Neuronal stem cell (in vitro differentiated cells): ENCODE measurements around the gene UBXN1.

Experiments used
- DNase-seq: peaks from one replicate; pipeline ENCODE4 v3.0.0-alpha.2; 2013; ENCODE audit warnings: low spot score
- H2AFZ ChIP-seq: one replicate; pipeline ENCODE4 v1.6.1; 2013; ENCODE audit warnings: mild to moderate bottlenecking, low read length, inconsistent platforms
- H2AK5ac ChIP-seq: 2 replicates; pipeline ENCODE4 v1.6.1; 2013; ENCODE audit warnings: low read depth, mild to moderate bottlenecking, inconsistent platforms, low read length, moderate library complexity, mixed read lengths
- H2BK120ac ChIP-seq: 2 replicates; pipeline ENCODE4 v1.6.1; 2013; ENCODE audit warnings: low read depth, mild to moderate bottlenecking, inconsistent platforms, low read length, moderate library complexity, mixed read lengths
- H2BK12ac ChIP-seq: one replicate; pipeline ENCODE4 v1.6.1; 2013; ENCODE audit warnings: low read length, inconsistent platforms
- H2BK15ac ChIP-seq: 2 replicates; pipeline ENCODE4 v1.6.1; 2013; ENCODE audit warnings: mild to moderate bottlenecking, low read length, inconsistent platforms, mixed read lengths
- H2BK5ac ChIP-seq: one replicate; pipeline ENCODE4 v1.6.1; 2013; ENCODE audit warnings: inconsistent platforms, mild to moderate bottlenecking, low read length, moderate library complexity
- H3K14ac ChIP-seq: one replicate; pipeline ENCODE4 v1.6.1; 2013; ENCODE audit warnings: low read length, inconsistent platforms
- H3K18ac ChIP-seq: 2 replicates; pipeline ENCODE4 v1.6.1; 2013; ENCODE audit warnings: low read length, inconsistent platforms
- H3K23ac ChIP-seq: 2 replicates; pipeline ENCODE4 v1.6.1; 2013; ENCODE audit warnings: low read depth, mild to moderate bottlenecking, mixed read lengths, low read length, inconsistent platforms; ENCODE audit not compliant: poor library complexity
- H3K27ac ChIP-seq: replicated peaks from 3 replicates; pipeline ENCODE4 v1.5.1; 2013; ENCODE audit warnings: low read length, inconsistent platforms
- H3K27me3 ChIP-seq, 3 experiments: 2 replicates each; pipeline ENCODE4 v1.6.1; 2013; ENCODE audit warnings: low read length in 3 of 3, mild to moderate bottlenecking in 2 of 3, inconsistent platforms in 1 of 3, low read depth in 1 of 3, mixed read lengths in 1 of 3, moderate library complexity in 1 of 3; ENCODE audit not compliant: control insufficient read depth in 3 of 3, insufficient read depth in 3 of 3
- H3K36me3 ChIP-seq, 2 donors: replicated peaks in 1 of 2; 2 replicates each; pipeline ENCODE4 v1.6.1; 2013; ENCODE audit warnings: low read length in 2 of 2; ENCODE audit not compliant: control insufficient read depth in 2 of 2, insufficient read depth in 2 of 2
- H3K4ac ChIP-seq: 2 replicates; pipeline ENCODE4 v1.6.1; 2013; ENCODE audit warnings: inconsistent platforms, mild to moderate bottlenecking, low read length, moderate library complexity
- H3K4me1 ChIP-seq, 2 donors: 1 replicate in 1 of 2; 2 replicates in 1 of 2; pipeline ENCODE4 v1.6.1; 2013; ENCODE audit warnings: low read length in 2 of 2, low read depth in 1 of 2; ENCODE audit not compliant: control insufficient read depth in 2 of 2, insufficient read depth in 1 of 2
- H3K4me2 ChIP-seq: one replicate; pipeline ENCODE4 v1.6.1; 2013; ENCODE audit warnings: mild to moderate bottlenecking, low read length, inconsistent platforms; ENCODE audit not compliant: insufficient read depth, poor library complexity, severe bottlenecking
- H3K4me3 ChIP-seq, 2 donors: 2 replicates each; pipeline ENCODE4 v1.5.1; 2013; ENCODE audit warnings: low read length in 2 of 2, mild to moderate bottlenecking in 2 of 2, inconsistent platforms in 1 of 2, moderate library complexity in 1 of 2
- H3K79me1 ChIP-seq: one replicate; pipeline ENCODE4 v1.6.1; 2013; ENCODE audit warnings: low read depth, mild to moderate bottlenecking, inconsistent platforms, low read length, moderate library complexity
- H3K9ac ChIP-seq: one replicate; pipeline ENCODE4 v1.6.1; 2013; ENCODE audit warnings: mild to moderate bottlenecking, low read depth, low read length, inconsistent platforms; ENCODE audit not compliant: poor library complexity
- H3K9me3 ChIP-seq, 2 donors: replicated peaks in 1 of 2; 2 replicates each; pipeline versions ENCODE3 to v1.6.1; 2013; ENCODE audit warnings: low read length in 2 of 2, mild to moderate bottlenecking in 2 of 2, inconsistent platforms in 1 of 2, low read depth in 1 of 2, mixed read lengths in 1 of 2, moderate library complexity in 1 of 2; ENCODE audit not compliant: control insufficient read depth in 2 of 2, insufficient read depth in 1 of 2
- H4K8ac ChIP-seq: one replicate; pipeline ENCODE4 v1.6.1; 2013; ENCODE audit warnings: low read depth, mild to moderate bottlenecking, inconsistent platforms, low read length, moderate library complexity
- H4K91ac ChIP-seq: one replicate; pipeline ENCODE4 v1.6.1; 2013; ENCODE audit warnings: low read length, low read depth, mild to moderate bottlenecking, inconsistent platforms; ENCODE audit not compliant: poor library complexity
- WGBS, 2 donors: extraction: QIAGEN DNeasy Blood & Tissue Kit; methylation state at CpG; one replicate each; pipeline ENCODE4 v1.1.7; 2013; ENCODE audit warnings: missing lambda C conversion rate in 2 of 2, mixed read lengths in 1 of 2; ENCODE audit not compliant: insufficient read length in 2 of 2, insufficient replicate concordance in 1 of 2; ENCODE audit errors: extremely low coverage in 2 of 2; 5-methylcytosine and 5-hydroxymethylcytosine counted together

The UBXN1 gene

GRCh38 chr11:62712276-62712812, 33.5 kb upstream of the UBXN1 start:
- H3K27ac ChIP-seq = no peak overlapping the region
- no peak overlapping the region for H3K4me2 ChIP-seq
- DNase-seq = no peak
- H3K14ac ChIP-seq = no peak overlapping the region
- no peaks in the 10 kb centered on the region for H3K9me3 ChIP-seq
- H2BK120ac ChIP-seq = no peak overlapping the region
- H3K4me1 ChIP-seq = peaks cover 10 to 15% of the 10 kb centered on the region in 2 donors
- peaks cover 46 to 84% of the 10 kb centered on the region in 2 donors for H3K36me3 ChIP-seq
- no CpG with 5 or more reads among the region's 6 CpGs for WGBS, 2 donors
- no peak overlapping the region for H2BK12ac ChIP-seq
- H4K8ac ChIP-seq = no peak overlapping the region
- no peaks in the 10 kb centered on the region for H3K27me3 ChIP-seq
- H2AK5ac ChIP-seq = no peak overlapping the region
- no peak overlapping the region for H3K18ac ChIP-seq
- H3K9ac ChIP-seq = no peak overlapping the region
- no peak overlapping the region for H2BK5ac ChIP-seq
- H3K4ac ChIP-seq = no peak overlapping the region
- H3K4me3 ChIP-seq = no peak overlapping the region
- H4K91ac ChIP-seq = no peak overlapping the region
- H3K23ac ChIP-seq = no peak overlapping the region
- H2BK15ac ChIP-seq = no peak overlapping the region
- H2AFZ ChIP-seq = no peak overlapping the region
- no peaks in the 10 kb centered on the region for H3K79me1 ChIP-seq

DNA sequence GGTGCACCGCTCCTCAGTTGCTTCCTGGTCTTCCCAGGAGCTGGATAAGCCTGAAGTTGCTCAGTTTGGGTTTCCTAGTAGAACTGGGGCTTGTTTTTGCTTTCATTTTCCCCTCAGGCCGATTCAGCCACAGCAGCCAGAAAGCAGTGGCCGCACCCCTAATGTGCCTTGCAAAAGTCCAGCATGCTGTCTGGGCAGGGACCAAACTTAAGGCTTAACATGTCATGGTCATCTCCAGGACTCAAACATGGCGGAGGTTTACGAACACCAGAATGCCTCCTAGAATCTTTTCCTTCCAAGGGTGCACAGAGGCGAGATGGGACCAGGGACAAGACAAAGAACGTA, 31.1 kb upstream of the UBXN1 start:
- Histone ChIP-seq H2BK120ac (no peak overlapping the region), H4K91ac (peak overlapping the region; percentile 30), H3K4ac (no peak overlapping the region), H3K4me3 (peak overlapping the region; percentile 19 to 49), H3K18ac (peak overlapping the region; percentile 84), H3K79me1 (no peaks in the 10 kb centered on the region), H3K23ac (no peak overlapping the region), H3K9ac (no peak overlapping the region), H3K9me3 (no peaks in the 10 kb centered on the region), H3K27me3 (no peaks in the 10 kb centered on the region), H2BK5ac (no peak overlapping the region), H3K36me3 (peaks cover 29 to 66% of the 10 kb centered on the region in 2 donors), H2AFZ (peak overlapping the region; percentile 81), H3K4me1 (peaks cover 23 to 31% of the 10 kb centered on the region in 2 donors), H2BK15ac (no peak overlapping the region), H4K8ac (peak overlapping the region; percentile 54), H3K14ac (no peak overlapping the region), H2AK5ac (no peak overlapping the region), H3K4me2 (peak overlapping the region; percentile 64), H3K27ac (peak overlapping the region; percentile 85), H2BK12ac (no peak overlapping the region)
- WGBS, 2 donors = no CpG with 5 or more reads among the region's 7 CpGs
- DNase-seq = no peak

DNA sequence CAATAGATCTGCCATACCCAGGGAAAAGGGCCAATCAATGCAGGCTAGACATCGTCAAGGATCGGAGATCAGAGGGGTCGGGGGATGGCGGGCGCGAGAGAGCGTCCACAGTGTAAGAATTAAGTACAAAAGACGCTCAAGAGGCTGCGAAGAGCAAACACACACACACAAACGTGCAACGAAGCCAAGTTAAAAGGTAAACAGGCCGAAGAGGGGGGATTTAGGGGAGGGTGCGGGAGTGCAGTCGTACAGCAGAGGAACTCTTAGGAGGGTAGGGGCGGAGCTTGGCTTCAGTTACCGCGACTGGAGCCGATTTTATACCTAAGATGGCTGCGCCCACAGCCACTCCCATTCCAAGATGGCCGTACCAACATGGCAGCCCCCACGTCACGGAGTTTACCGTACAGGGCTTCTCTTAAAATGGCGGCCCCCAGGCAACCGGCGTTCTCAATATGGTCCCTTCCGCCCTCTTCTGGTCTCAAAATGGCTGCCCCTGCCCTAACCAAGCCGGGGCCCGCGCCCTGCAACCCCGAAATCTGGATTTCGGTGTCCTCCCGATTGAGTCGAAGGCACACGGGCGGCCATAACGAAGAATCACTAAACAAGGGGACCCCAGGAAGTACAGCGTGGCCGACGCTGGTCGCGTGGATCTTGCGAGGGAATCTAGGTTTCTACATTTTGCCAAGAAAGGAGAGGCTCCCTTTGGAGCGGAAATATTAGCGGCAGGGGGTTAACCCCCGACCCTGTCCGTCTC, 30.6 kb upstream of the UBXN1 start:
- Histone ChIP-seq H3K4me1 (peaks cover 23 to 31% of the 10 kb centered on the region in 2 donors), H3K4me2 (peak overlapping the region; percentile 64), H3K9ac (no peak overlapping the region), H2BK12ac (no peak overlapping the region), H2BK5ac (no peak overlapping the region), H3K79me1 (no peaks in the 10 kb centered on the region), H4K91ac (peak overlapping the region; percentile 30), H4K8ac (peak overlapping the region; percentile 54), H3K4ac (no peak overlapping the region), H3K27ac (peak overlapping the region; percentile 85), H3K18ac (peak overlapping the region; percentile 84), H2BK120ac (no peak overlapping the region), H3K36me3 (peaks cover 25 to 67% of the 10 kb centered on the region in 2 donors), H3K27me3 (no peaks in the 10 kb centered on the region), H3K4me3 (peak overlapping the region; percentile 29 to 77), H2AFZ (peak overlapping the region; percentile 81), H2BK15ac (no peak overlapping the region), H3K14ac (no peak overlapping the region), H2AK5ac (no peak overlapping the region), H3K23ac (no peak overlapping the region), H3K9me3 (no peaks in the 10 kb centered on the region)
- no CpG with 5 or more reads among the region's 47 CpGs for WGBS, 2 donors
- DNase-seq = peak; percentile 95

GRCh38 chr11:62708793-62709192, 29.9 kb upstream of the UBXN1 start:
- peak overlapping the region in 1 of 2 donors; percentile 77 for H3K4me3 ChIP-seq
- H2BK12ac ChIP-seq = no peak overlapping the region
- H3K79me1 ChIP-seq = no peaks in the 10 kb centered on the region
- H3K9me3 ChIP-seq = no peaks in the 10 kb centered on the region
- no peak overlapping the region for H3K18ac ChIP-seq
- H4K8ac ChIP-seq = no peak overlapping the region
- no peak overlapping the region for H2BK15ac ChIP-seq
- H3K27me3 ChIP-seq = no peaks in the 10 kb centered on the region
- peaks cover 20 to 61% of the 10 kb centered on the region in 2 donors for H3K36me3 ChIP-seq
- H4K91ac ChIP-seq = no peak overlapping the region
- WGBS, 2 donors = no CpG with 5 or more reads among the region's 7 CpGs
- no peak for DNase-seq
- H2BK120ac ChIP-seq = peak overlapping the region; percentile 2
- H3K14ac ChIP-seq = no peak overlapping the region
- peak overlapping the region; percentile 60 for H3K4me2 ChIP-seq
- peak overlapping the region; percentile 62 for H3K27ac ChIP-seq
- no peak overlapping the region for H2AFZ ChIP-seq
- H3K4me1 ChIP-seq = peaks cover 23 to 31% of the 10 kb centered on the region in 2 donors
- peak overlapping the region; percentile 85 for H2BK5ac ChIP-seq
- no peak overlapping the region for H3K4ac ChIP-seq
- H2AK5ac ChIP-seq = peak overlapping the region; percentile 36
- peak overlapping the region; percentile 74 for H3K9ac ChIP-seq
- no peak overlapping the region for H3K23ac ChIP-seq
